Hepatocyte (in vitro differentiated cells): ENCODE results near the gene GXYLT2.

ENCODE experiments used
- EZH2 ChIP-seq: fragments of 200-600 bp; sonication (generic); IDR thresholded peaks from 2 replicates; pipeline ENCODE4 v1.6.1; 2016; ENCODE audit warnings: antibody characterized with exemption, mild to moderate bottlenecking, borderline replicate concordance
- TF ChIP-seq, protein P1 (sequence below): fragments of 200-600 bp; sonication (generic); IDR thresholded peaks from 2 replicates; pipeline ENCODE4 v1.5.1; 2016; ENCODE audit warnings: antibody characterized with exemption, mild to moderate bottlenecking; ENCODE audit not compliant: poor library complexity

DNA sequence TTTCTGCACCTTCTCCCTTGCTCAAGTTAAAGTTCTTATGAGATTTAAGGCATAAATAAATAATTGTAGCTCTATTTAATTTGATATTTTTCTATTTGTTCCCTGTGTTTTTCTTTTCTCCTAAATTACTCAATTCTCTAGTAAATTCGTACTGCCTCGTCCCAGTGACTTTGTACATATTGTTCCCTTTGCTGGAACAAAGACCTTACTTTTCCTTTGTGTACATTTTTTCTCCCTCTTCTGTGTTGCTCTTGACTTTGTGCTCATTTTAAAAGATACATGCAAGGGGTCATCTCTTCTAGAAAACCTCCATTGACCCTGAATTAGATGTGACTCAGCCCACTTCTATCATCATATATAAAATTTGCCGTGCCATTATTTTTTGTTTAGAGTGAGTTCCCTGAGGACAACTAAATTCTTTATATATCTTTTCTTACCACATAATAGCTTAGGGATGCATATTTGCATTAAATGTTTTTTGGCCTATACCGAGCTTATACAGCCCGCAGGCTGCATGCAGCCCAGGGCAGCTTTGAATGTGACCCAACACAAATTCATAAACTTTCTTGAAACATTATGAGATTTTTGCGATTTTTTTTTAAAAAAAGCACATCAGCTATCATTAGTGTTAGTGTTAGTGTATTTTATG, 138.4 kb downstream of the GXYLT2 start:
- TF ChIP-seq, protein P1, sequence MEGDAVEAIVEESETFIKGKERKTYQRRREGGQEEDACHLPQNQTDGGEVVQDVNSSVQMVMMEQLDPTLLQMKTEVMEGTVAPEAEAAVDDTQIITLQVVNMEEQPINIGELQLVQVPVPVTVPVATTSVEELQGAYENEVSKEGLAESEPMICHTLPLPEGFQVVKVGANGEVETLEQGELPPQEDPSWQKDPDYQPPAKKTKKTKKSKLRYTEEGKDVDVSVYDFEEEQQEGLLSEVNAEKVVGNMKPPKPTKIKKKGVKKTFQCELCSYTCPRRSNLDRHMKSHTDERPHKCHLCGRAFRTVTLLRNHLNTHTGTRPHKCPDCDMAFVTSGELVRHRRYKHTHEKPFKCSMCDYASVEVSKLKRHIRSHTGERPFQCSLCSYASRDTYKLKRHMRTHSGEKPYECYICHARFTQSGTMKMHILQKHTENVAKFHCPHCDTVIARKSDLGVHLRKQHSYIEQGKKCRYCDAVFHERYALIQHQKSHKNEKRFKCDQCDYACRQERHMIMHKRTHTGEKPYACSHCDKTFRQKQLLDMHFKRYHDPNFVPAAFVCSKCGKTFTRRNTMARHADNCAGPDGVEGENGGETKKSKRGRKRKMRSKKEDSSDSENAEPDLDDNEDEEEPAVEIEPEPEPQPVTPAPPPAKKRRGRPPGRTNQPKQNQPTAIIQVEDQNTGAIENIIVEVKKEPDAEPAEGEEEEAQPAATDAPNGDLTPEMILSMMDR, result no peak
- TF ChIP-seq EZH2, result no peak
